Stimulated activated naive CD8-positive, alpha-beta T cell treated with anti-CD3 and anti-CD28 coated beads, Interleukin-15, Interleukin-2, amounts not matched to agents 100 ng/mL and 50 ng/mL, for 24 hours (primary cell): ENCODE data around the gene HINT3.
"Not testable (repeated sequence)": the region's sequence is repeated elsewhere in the genome, so short reads cannot be mapped to it uniquely, and the experiment has no call there.

Experiments used
- H3K27ac Mint-ChIP-seq: one replicate; pipeline ENCODE4 v1.8.0; 2021; ENCODE audit warnings: mild to moderate bottlenecking, mixed read lengths
- H3K27me3 Mint-ChIP-seq: one replicate; pipeline ENCODE4 v1.8.0; 2021; ENCODE audit warnings: mixed read lengths
- H3K36me3 Mint-ChIP-seq: one replicate; pipeline ENCODE4 v1.8.0; 2021; ENCODE audit warnings: low read depth, mixed read lengths
- H3K4me1 Mint-ChIP-seq: one replicate; pipeline ENCODE4 v1.8.0; 2021; ENCODE audit warnings: low read depth, mixed read lengths
- H3K4me3 Mint-ChIP-seq: one replicate; pipeline ENCODE4 v1.8.0; 2021; ENCODE audit warnings: mild to moderate bottlenecking, mixed read lengths
- H3K9me3 Mint-ChIP-seq: one replicate; pipeline ENCODE4 v1.8.0; 2021; ENCODE audit warnings: mixed read lengths

The HINT3 gene

GRCh38 chr6:125966569-125966968, 10.0 kb downstream of the HINT3 start:
- Mint-ChIP-seq H3K9me3 (no peaks in the 10 kb centered on the region), H3K27me3 (no peaks in the 10 kb centered on the region), H3K4me3 (no peak overlapping the region), H3K27ac (no peak overlapping the region), H3K4me1 (peaks cover 22% of the 10 kb centered on the region), H3K36me3 (peaks cover 31% of the 10 kb centered on the region)

GRCh38 chr6:125968493-125968892, 11.9 kb downstream of the HINT3 start:
- Mint-ChIP-seq H3K4me1 (peaks cover 20% of the 10 kb centered on the region), H3K4me3 (no peak overlapping the region), H3K27ac (peak overlapping the region; percentile 12)

GRCh38 chr6:125970760-125971159, 14.2 kb downstream of the HINT3 start:
- no peaks in the 10 kb centered on the region for H3K27me3 Mint-ChIP-seq
- H3K4me1 Mint-ChIP-seq = peaks cover 22% of the 10 kb centered on the region
- peaks cover 43% of the 10 kb centered on the region for H3K36me3 Mint-ChIP-seq
- no peak overlapping the region for H3K4me3 Mint-ChIP-seq
- H3K9me3 Mint-ChIP-seq = no peaks in the 10 kb centered on the region
- no peak overlapping the region for H3K27ac Mint-ChIP-seq

More at GRCh38 chr6:125968493-125968892, 11.9 kb downstream of the HINT3 start:
- Mint-ChIP-seq H3K9me3 (no peaks in the 10 kb centered on the region), H3K36me3 (peaks cover 36% of the 10 kb centered on the region), H3K27me3 (no peaks in the 10 kb centered on the region)

- H3K36me3 Mint-ChIP-seq = peaks cover 37% of the 10 kb centered on the region
- H3K4me1 Mint-ChIP-seq = peaks cover 22% of the 10 kb centered on the region
- H3K9me3 Mint-ChIP-seq, H3K4me3 Mint-ChIP-seq, H3K27me3 Mint-ChIP-seq: not testable (repeated sequence)
- peak overlapping the region; percentile 23 for H3K27ac Mint-ChIP-seq
Observed at GRCh38 chr6:125972478-125972877, 15.9 kb downstream of the HINT3 start.

- Mint-ChIP-seq H3K4me3 (no peak overlapping the region), H3K36me3 (peaks cover 19% of the 10 kb centered on the region), H3K27ac (no peak overlapping the region), H3K27me3 (no peaks in the 10 kb centered on the region), H3K4me1 (peaks cover 9% of the 10 kb centered on the region), H3K9me3 (no peaks in the 10 kb centered on the region)
Observed at GRCh38 chr6:125974214-125974866, 17.8 kb downstream of the HINT3 start.

- no peak overlapping the region for H3K4me3 Mint-ChIP-seq
- no peaks in the 10 kb centered on the region for H3K9me3 Mint-ChIP-seq
- no peaks in the 10 kb centered on the region for H3K27me3 Mint-ChIP-seq
- peaks cover 12% of the 10 kb centered on the region for H3K36me3 Mint-ChIP-seq
- H3K4me1 Mint-ChIP-seq = peaks cover 4% of the 10 kb centered on the region
- no peak overlapping the region for H3K27ac Mint-ChIP-seq
Observed at GRCh38 chr6:125979101-125979500, 22.5 kb downstream of the HINT3 start.

- Mint-ChIP-seq H3K9me3 (no peaks in the 10 kb centered on the region), H3K27ac (no peak overlapping the region), H3K27me3 (no peaks in the 10 kb centered on the region), H3K4me1 (peaks cover 6% of the 10 kb centered on the region), H3K4me3 (no peak overlapping the region), H3K36me3 (peaks cover 5% of the 10 kb centered on the region)
Observed at GRCh38 chr6:125981571-125982185, 25.1 kb downstream of the HINT3 start.

- Mint-ChIP-seq H3K4me3 (no peak overlapping the region), H3K27ac (no peak overlapping the region), H3K9me3 (no peaks in the 10 kb centered on the region), H3K27me3 (no peaks in the 10 kb centered on the region), H3K36me3 (no peaks in the 10 kb centered on the region), H3K4me1 (peaks cover 6% of the 10 kb centered on the region)
Observed at GRCh38 chr6:125983246-125983945, 26.8 kb downstream of the HINT3 start.

- peaks cover 2% of the 10 kb centered on the region for H3K36me3 Mint-ChIP-seq
- H3K27me3 Mint-ChIP-seq = no peaks in the 10 kb centered on the region
- no peaks in the 10 kb centered on the region for H3K9me3 Mint-ChIP-seq
- H3K27ac Mint-ChIP-seq = no peak overlapping the region
- no peak overlapping the region for H3K4me3 Mint-ChIP-seq
- peaks cover 6% of the 10 kb centered on the region for H3K4me1 Mint-ChIP-seq
Observed at GRCh38 chr6:125984311-125984710, 27.7 kb downstream of the HINT3 start.

GRCh38 chr6:125985522-125985921, 29.0 kb downstream of the HINT3 start:
- Mint-ChIP-seq H3K4me1 (peaks cover 8% of the 10 kb centered on the region), H3K9me3 (no peaks in the 10 kb centered on the region), H3K27me3 (no peaks in the 10 kb centered on the region), H3K27ac (no peak overlapping the region), H3K4me3 (no peak overlapping the region), H3K36me3 (peaks cover 9% of the 10 kb centered on the region)

- H3K27ac Mint-ChIP-seq = no peak overlapping the region
- no peaks in the 10 kb centered on the region for H3K9me3 Mint-ChIP-seq
- no peak overlapping the region for H3K4me3 Mint-ChIP-seq
- peaks cover 11% of the 10 kb centered on the region for H3K4me1 Mint-ChIP-seq
- peaks cover 9% of the 10 kb centered on the region for H3K36me3 Mint-ChIP-seq
- no peaks in the 10 kb centered on the region for H3K27me3 Mint-ChIP-seq
Observed at GRCh38 chr6:125985979-125986300, 29.4 kb downstream of the HINT3 start.

GRCh38 chr6:125986301-125987025, 29.9 kb downstream of the HINT3 start, which contains the start of gene TRMT11:
Gene TRMT11 (plus strand): TSS chr6:125986540. CDS start chr6:125986551, 11 bp downstream.
- no peaks in the 10 kb centered on the region for H3K27me3 Mint-ChIP-seq
- H3K36me3 Mint-ChIP-seq = peaks cover 9% of the 10 kb centered on the region
- H3K9me3 Mint-ChIP-seq = no peaks in the 10 kb centered on the region
- no peak within 1 kb of the TSS for H3K4me3 Mint-ChIP-seq
- H3K4me1 Mint-ChIP-seq = peaks cover 12% of the 10 kb centered on the region
- no peak within 1 kb of the TSS for H3K27ac Mint-ChIP-seq

GRCh38 chr6:125987026-125987617, 30.6 kb downstream of the HINT3 start:
- no peak overlapping the region for H3K27ac Mint-ChIP-seq
- no peaks in the 10 kb centered on the region for H3K9me3 Mint-ChIP-seq
- peaks cover 16% of the 10 kb centered on the region for H3K4me1 Mint-ChIP-seq
- peaks cover 9% of the 10 kb centered on the region for H3K36me3 Mint-ChIP-seq
- no peak overlapping the region for H3K4me3 Mint-ChIP-seq
- no peaks in the 10 kb centered on the region for H3K27me3 Mint-ChIP-seq

GRCh38 chr6:125988280-125988679, 31.7 kb downstream of the HINT3 start:
- H3K27ac Mint-ChIP-seq = no peak overlapping the region
- H3K4me3 Mint-ChIP-seq = no peak overlapping the region
- H3K27me3 Mint-ChIP-seq = no peaks in the 10 kb centered on the region
- H3K36me3 Mint-ChIP-seq = peaks cover 9% of the 10 kb centered on the region
- H3K4me1 Mint-ChIP-seq = peaks cover 24% of the 10 kb centered on the region
- H3K9me3 Mint-ChIP-seq = no peaks in the 10 kb centered on the region
